ENCODE measurements around the gene ACBD5.

Gene ACBD5

GRCh38 chr10:27145937-27146336 lies 94.7 kb downstream of the ACBD5 start:
- DNase-seq, result no peak

Data from activated T-cell treated with anti-CD3 and anti-CD28 coated beads for 4 hours (primary cell).